ENCODE results near the gene FKBP2. TPM values are rescaled to one million over a fixed set of nuclear protein-coding genes. Genes with fewer than 3 reads are reported as not detected.

The FKBP2 gene
- total RNA-seq, 3 donors from 2014 or later (not counting 1 experiment from before 2014, with no cell fraction given), result 26.4 to 39.3 (median 30.3) TPM

DNA sequence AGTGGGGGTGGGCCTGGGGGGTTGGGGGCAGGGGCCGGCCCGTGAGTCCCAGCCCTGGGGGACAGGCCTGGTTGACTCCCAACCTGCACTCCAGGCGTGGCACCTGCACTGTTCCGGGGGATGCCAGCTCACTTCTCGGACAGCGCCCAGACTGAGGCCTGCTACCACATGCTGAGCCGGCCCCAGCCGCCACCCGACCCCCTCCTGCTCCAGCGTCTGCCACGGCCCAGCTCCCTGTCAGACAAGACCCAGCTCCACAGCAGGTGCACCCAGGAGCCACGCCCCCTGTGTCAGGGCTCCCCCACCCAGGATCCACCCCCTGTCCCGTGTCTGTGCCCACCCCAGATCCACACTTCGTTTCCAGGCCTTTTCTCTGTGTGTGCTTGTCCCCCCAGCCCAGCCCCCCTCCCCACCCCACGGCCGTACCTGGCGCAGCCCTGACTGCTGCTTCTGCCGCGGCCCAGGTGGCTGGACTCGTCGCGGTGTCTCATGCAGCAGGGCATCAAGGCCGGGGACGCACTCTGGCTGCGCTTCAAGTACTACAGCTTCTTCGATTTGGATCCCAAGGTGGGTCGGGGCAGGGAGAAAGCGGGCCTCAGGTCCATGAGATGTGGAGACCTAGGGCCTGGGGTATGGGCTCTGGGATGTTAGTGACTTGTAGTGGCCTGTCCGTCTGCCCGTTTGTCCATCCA lies 29.6 kb upstream of the FKBP2 start:
- no peaks in the 10 kb centered on the region for H3K27me3 Mint-ChIP-seq (ENCODE audit: low read depth in 2 of 2)
- WGBS (ENCODE audit: insufficient coverage), result 94% methylated on average over 28 of the region's 30 CpGs
- no peak for TF ChIP-seq CTCF (IDR thresholded peaks at IDR 0.05)
- H3K4me1 Mint-ChIP-seq, result peaks cover 23 to 46% of the 10 kb centered on the region in 2 donors
- Histone ChIP-seq H3K27me3 (ENCODE audit: control insufficient read depth, insufficient read depth, low read length) (no peaks in the 10 kb centered on the region), H3K9me3 (ENCODE audit: control insufficient read depth, insufficient read depth, low read length) (no peaks in the 10 kb centered on the region), H3K27ac (ENCODE audit: low read length) (no peak overlapping the region), H3K4me3 (ENCODE audit: low read length) (no peak overlapping the region), H3K4me1 (ENCODE audit: control insufficient read depth, insufficient read depth, low read length) (peaks cover 27% of the 10 kb centered on the region), H3K36me3 (ENCODE audit: control insufficient read depth, insufficient read depth, low read length) (peaks cover 47% of the 10 kb centered on the region)
- peaks cover 8% of the 10 kb centered on the region for H3K36me3 Mint-ChIP-seq
- peak overlapping the region in 1 of 2 donors; percentile 58 for H3K27ac Mint-ChIP-seq
- no peaks in the 10 kb centered on the region for H3K9me3 Mint-ChIP-seq
- intact Hi-C loops (cut with micrococcal nuclease), result no loop called here
- H3K4me3 Mint-ChIP-seq, result no peak overlapping the region
- ATAC-seq (no peak), DNase-seq (no peak)

- H3K27ac ChIP-seq (ENCODE audit: low read length), result no peak overlapping the region
- Mint-ChIP-seq H3K9me3 (no peaks in the 10 kb centered on the region), H3K4me3 (no peak overlapping the region), H3K36me3 (peaks cover 8% of the 10 kb centered on the region), H3K4me1 (peaks cover 15 to 20% of the 10 kb centered on the region in 2 donors), H3K27me3 (ENCODE audit: low read depth in 2 of 2) (no peaks in the 10 kb centered on the region), H3K27ac (peak overlapping the region in 1 of 2 donors; percentile 21)
- peak in 1 of 2 donors; percentile 25 for DNase-seq
- WGBS (ENCODE audit: insufficient coverage), result 87% methylated on average over 6 of the region's 6 CpGs
- no peak for ATAC-seq
- no peak overlapping the region for H3K4me3 ChIP-seq (ENCODE audit: low read length)
- TF ChIP-seq CTCF (IDR thresholded peaks at IDR 0.05), result no peak
- H3K9me3 ChIP-seq (ENCODE audit: control insufficient read depth, insufficient read depth, low read length), result no peaks in the 10 kb centered on the region
- H3K27me3 ChIP-seq (ENCODE audit: control insufficient read depth, insufficient read depth, low read length), result no peaks in the 10 kb centered on the region
- peaks cover 6% of the 10 kb centered on the region for H3K4me1 ChIP-seq (ENCODE audit: control insufficient read depth, insufficient read depth, low read length)
- intact Hi-C loops (cut with micrococcal nuclease), result no loop called here
- peaks cover 62% of the 10 kb centered on the region for H3K36me3 ChIP-seq (ENCODE audit: control insufficient read depth, insufficient read depth, low read length)
Measured at GRCh38 chr11:64216879-64217278, 24.0 kb upstream of the FKBP2 start.

- Histone ChIP-seq H3K4me1 (ENCODE audit: control insufficient read depth, insufficient read depth, low read length) (peaks cover 6% of the 10 kb centered on the region), H3K27me3 (ENCODE audit: control insufficient read depth, insufficient read depth, low read length) (no peaks in the 10 kb centered on the region), H3K36me3 (ENCODE audit: control insufficient read depth, insufficient read depth, low read length) (peaks cover 66% of the 10 kb centered on the region), H3K27ac (ENCODE audit: low read length) (no peak overlapping the region), H3K4me3 (ENCODE audit: low read length) (no peak overlapping the region), H3K9me3 (ENCODE audit: control insufficient read depth, insufficient read depth, low read length) (no peaks in the 10 kb centered on the region)
- no peak for DNase-seq
- no peak for ATAC-seq
- no peak for TF ChIP-seq CTCF (IDR thresholded peaks at IDR 0.05)
- peak overlapping the region in 1 of 2 donors; percentile 66 for H3K27ac Mint-ChIP-seq
- H3K27me3 Mint-ChIP-seq (ENCODE audit: low read depth in 2 of 2), result no peaks in the 10 kb centered on the region
- H3K4me3 Mint-ChIP-seq, result no peak overlapping the region
- 97% methylated on average over 10 of the region's 11 CpGs for WGBS (ENCODE audit: insufficient coverage)
- no peaks in the 10 kb centered on the region for H3K9me3 Mint-ChIP-seq
- peaks cover 5 to 16% of the 10 kb centered on the region in 2 donors for H3K4me1 Mint-ChIP-seq
- no peaks in the 10 kb centered on the region for H3K36me3 Mint-ChIP-seq
- intact Hi-C loops (cut with micrococcal nuclease), result no loop called here
Measured at GRCh38 chr11:64218628-64219353, 22.1 kb upstream of the FKBP2 start.
